GM12892 (cell line): ENCODE results near the gene PHOX2B.

Experiments used
- POLR2A ChIP-seq: IDR thresholded peaks from 2 replicates; pipeline ENCODE4 v1.6.1; 2011; ENCODE audit warnings: low read depth, low read length, control low read depth
- TAF1 ChIP-seq: IDR thresholded peaks from 2 replicates; pipeline ENCODE4 v1.6.1; 2011; ENCODE audit warnings: low read depth, mild to moderate bottlenecking, control low read depth, low read length, borderline replicate concordance

DNA sequence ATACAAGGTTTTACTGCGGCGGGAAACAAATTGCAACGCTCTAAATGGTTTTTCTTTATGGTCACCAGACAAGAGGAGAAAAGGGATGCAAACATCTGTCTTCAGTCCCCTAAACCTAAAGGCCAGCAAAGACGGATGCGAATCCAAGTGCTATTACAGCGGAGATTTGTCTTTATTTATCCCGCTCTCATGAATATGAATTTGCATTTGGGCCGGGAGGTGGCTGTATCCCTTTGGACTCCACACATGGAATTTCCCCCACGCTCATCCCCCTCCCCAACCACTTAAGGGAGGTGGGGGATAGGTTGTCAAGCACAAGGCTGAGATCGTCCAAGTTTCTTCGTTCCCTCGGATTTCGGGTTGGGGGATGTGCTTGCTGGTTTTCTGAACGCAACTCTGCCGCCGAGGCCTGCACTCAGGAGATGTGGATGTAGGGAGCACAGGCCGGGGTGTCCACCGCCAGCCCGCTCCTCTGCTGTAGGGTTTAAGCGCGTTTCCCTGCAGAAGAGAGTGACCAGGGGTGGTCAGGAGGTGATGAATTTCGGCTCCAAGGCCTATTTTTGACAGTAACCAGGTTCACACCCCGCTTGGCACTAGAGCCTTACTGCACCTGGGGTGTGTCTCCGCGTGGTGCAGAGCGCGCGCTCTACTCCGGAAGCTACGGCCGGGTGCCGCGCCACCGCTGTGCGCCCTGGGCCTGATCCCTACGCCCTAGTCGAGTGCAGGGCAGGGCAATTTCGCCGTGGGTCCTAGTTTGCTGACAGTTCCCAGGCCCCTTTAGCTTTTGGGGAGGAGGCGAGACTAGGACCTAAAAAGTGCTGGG lies 2.3 kb upstream of the PHOX2B start:
- TF ChIP-seq POLR2A (no peak), TAF1 (no peak)
